Measurements from ENCODE around the gene POLR1A.

The POLR1A gene

GRCh38 chr2:86037795-86038192 lies 67.9 kb downstream of the POLR1A start:
- DNase-seq (ENCODE audit: low spot score), result no peak

GRCh38 chr2:86037141-86037794 lies 68.4 kb downstream of the POLR1A start:
- DNase-seq (ENCODE audit: low spot score), result peak; percentile 91

GRCh38 chr2:86036669-86037138 lies 69.0 kb downstream of the POLR1A start:
- no peak for DNase-seq (ENCODE audit: low spot score)

GRCh38 chr2:86035883-86036668 lies 69.6 kb downstream of the POLR1A start:
- peak; percentile 88 for DNase-seq (ENCODE audit: low spot score)

GRCh38 chr2:86035376-86035882 lies 70.3 kb downstream of the POLR1A start:
- DNase-seq (ENCODE audit: low spot score), result no peak

- no peak for DNase-seq (ENCODE audit: low spot score)
These were observed 71.7 kb downstream of the POLR1A start for GRCh38 chr2:86033751-86034692.

GRCh38 chr2:86032861-86033595 lies 72.7 kb downstream of the POLR1A start:
- DNase-seq (ENCODE audit: low spot score), result no peak

GRCh38 chr2:86031606-86032005 lies 74.1 kb downstream of the POLR1A start:
- DNase-seq (ENCODE audit: low spot score), result no peak

GRCh38 chr2:86031151-86031550 lies 74.5 kb downstream of the POLR1A start:
- DNase-seq (ENCODE audit: low spot score), result no peak

- DNase-seq (ENCODE audit: low spot score), result no peak
These were observed 75.8 kb downstream of the POLR1A start for GRCh38 chr2:86029873-86030272.

- no peak for DNase-seq (ENCODE audit: low spot score)
These were observed 76.8 kb downstream of the POLR1A start for GRCh38 chr2:86028766-86029381.

GRCh38 chr2:86027922-86028765 lies 77.5 kb downstream of the POLR1A start:
- no peak for DNase-seq (ENCODE audit: low spot score)

- no peak for DNase-seq (ENCODE audit: low spot score)
These were observed 78.3 kb downstream of the POLR1A start for GRCh38 chr2:86027196-86027921.

GRCh38 chr2:86026744-86027065 lies 79.0 kb downstream of the POLR1A start:
- DNase-seq (ENCODE audit: low spot score), result no peak

- DNase-seq (ENCODE audit: low spot score), result no peak
These were observed 79.5 kb downstream of the POLR1A start for GRCh38 chr2:86025976-86026743.

GRCh38 chr2:86025229-86025820 lies 80.4 kb downstream of the POLR1A start:
- no peak for DNase-seq (ENCODE audit: low spot score)

- no peak for DNase-seq (ENCODE audit: low spot score)
These were observed 82.3 kb downstream of the POLR1A start for GRCh38 chr2:86023366-86023712.

- DNase-seq (ENCODE audit: low spot score), result no peak
These were observed 82.9 kb downstream of the POLR1A start for GRCh38 chr2:86022661-86023365.

All from hepatic stellate cell (primary cell).